Pons (tissue), 1 donor: Measurements from ENCODE around the gene CCR5AS.
"Not testable (repeated sequence)": the region's sequence is repeated elsewhere in the genome, so short reads cannot be mapped to it uniquely, and the experiment has no call there.

Experiments used
- DNase-seq: peaks from one replicate; pipeline ENCODE4 v3.0.0-alpha.2; 2016; ENCODE audit warnings: low spot score

CCR5AS gene

GRCh38 chr3:46429250-46429649 lies 22.4 kb upstream of the CCR5AS start:
- no peak for DNase-seq

- DNase-seq, result peak; percentile 48
Measured at GRCh38 chr3:46427916-46428833, 21.3 kb upstream of the CCR5AS start.

- DNase-seq, result not testable (repeated sequence)
Measured at GRCh38 chr3:46427404-46427803, 20.5 kb upstream of the CCR5AS start.

- DNase-seq, result not testable (repeated sequence)
Measured at GRCh38 chr3:46426476-46426875, 19.6 kb upstream of the CCR5AS start.

GRCh38 chr3:46423588-46423987 lies 16.7 kb upstream of the CCR5AS start:
- DNase-seq, result no peak

- DNase-seq, result no peak
Measured at GRCh38 chr3:46422617-46423016, 15.8 kb upstream of the CCR5AS start.

- DNase-seq, result no peak
Measured at GRCh38 chr3:46420931-46421330, 14.1 kb upstream of the CCR5AS start.

GRCh38 chr3:46419816-46420215 lies 12.9 kb upstream of the CCR5AS start:
- DNase-seq, result no peak

GRCh38 chr3:46417841-46418611 lies 11.2 kb upstream of the CCR5AS start:
- DNase-seq, result no peak

- no peak for DNase-seq
Measured at GRCh38 chr3:46416811-46417510, 10.1 kb upstream of the CCR5AS start.

GRCh38 chr3:46416125-46416810 lies 9.4 kb upstream of the CCR5AS start:
- DNase-seq, result no peak

- no peak for DNase-seq
Measured at GRCh38 chr3:46414739-46415138, 7.9 kb upstream of the CCR5AS start.

- DNase-seq, result no peak
Measured at GRCh38 chr3:46413951-46414350, 7.1 kb upstream of the CCR5AS start.

GRCh38 chr3:46412786-46413298 lies 6.0 kb upstream of the CCR5AS start:
- DNase-seq, result no peak

- no peak for DNase-seq
Measured at GRCh38 chr3:46411271-46411670, 4.4 kb upstream of the CCR5AS start.

GRCh38 chr3:46410669-46411068 lies 3.8 kb upstream of the CCR5AS start:
- DNase-seq, result no peak

- DNase-seq, result no peak
Measured at GRCh38 chr3:46409739-46410489, 3.0 kb upstream of the CCR5AS start.

- no peak for DNase-seq
Measured at GRCh38 chr3:46408853-46409252, 2.0 kb upstream of the CCR5AS start.

GRCh38 chr3:46407970-46408369 lies 1.1 kb upstream of the CCR5AS start:
- DNase-seq, result no peak

- peak; percentile 26 for DNase-seq
Measured at GRCh38 chr3:46406443-46406787, 451 bp downstream of the CCR5AS start.
